ENCODE data around the gene KIF26B.

GRCh38 chr1:245292141-245292540, 137.4 kb downstream of the KIF26B start:
- TF ChIP-seq, protein P1, sequence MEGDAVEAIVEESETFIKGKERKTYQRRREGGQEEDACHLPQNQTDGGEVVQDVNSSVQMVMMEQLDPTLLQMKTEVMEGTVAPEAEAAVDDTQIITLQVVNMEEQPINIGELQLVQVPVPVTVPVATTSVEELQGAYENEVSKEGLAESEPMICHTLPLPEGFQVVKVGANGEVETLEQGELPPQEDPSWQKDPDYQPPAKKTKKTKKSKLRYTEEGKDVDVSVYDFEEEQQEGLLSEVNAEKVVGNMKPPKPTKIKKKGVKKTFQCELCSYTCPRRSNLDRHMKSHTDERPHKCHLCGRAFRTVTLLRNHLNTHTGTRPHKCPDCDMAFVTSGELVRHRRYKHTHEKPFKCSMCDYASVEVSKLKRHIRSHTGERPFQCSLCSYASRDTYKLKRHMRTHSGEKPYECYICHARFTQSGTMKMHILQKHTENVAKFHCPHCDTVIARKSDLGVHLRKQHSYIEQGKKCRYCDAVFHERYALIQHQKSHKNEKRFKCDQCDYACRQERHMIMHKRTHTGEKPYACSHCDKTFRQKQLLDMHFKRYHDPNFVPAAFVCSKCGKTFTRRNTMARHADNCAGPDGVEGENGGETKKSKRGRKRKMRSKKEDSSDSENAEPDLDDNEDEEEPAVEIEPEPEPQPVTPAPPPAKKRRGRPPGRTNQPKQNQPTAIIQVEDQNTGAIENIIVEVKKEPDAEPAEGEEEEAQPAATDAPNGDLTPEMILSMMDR (IDR thresholded peaks at IDR 0.05): no peak
- TF ChIP-seq POLR2A (IDR thresholded peaks at IDR 0.05): no peak
